Measurements from ENCODE around the gene LDB3. TPM values are rescaled to one million over a fixed set of nuclear protein-coding genes. Genes with fewer than 3 reads are reported as not detected.
A peak's percentile ranks its signal among the peaks of the same experiment; 100 is the strongest.

Gene LDB3
- total and polyA plus RNA-seq, 2 of the 4 experiments (the other 2 are of a cell fraction), result 0.36 to 2.6 TPM

GRCh38 chr10:86688398-86688921 lies 20.1 kb downstream of the LDB3 start (continued):
- no peak for TF ChIP-seq FOS (IDR thresholded peaks at IDR 0.05; ENCODE audit: low read depth, low read length)

- H2BK15ac ChIP-seq (ENCODE audit: low read depth, low read length), result peak overlapping the region; percentile 73; the same call in 1 of the 3 replicates
- no peak overlapping the region for H3K4me3 ChIP-seq (ENCODE audit: insufficient read depth, low read depth, low read length)
- peak overlapping the region; percentile 71; the same call in 1 of the 2 replicates for H2BK20ac ChIP-seq (ENCODE audit: low read depth, low read length)
- H3K27ac ChIP-seq (ENCODE audit: insufficient read depth, low read length), result no peak overlapping the region
- no peak overlapping the region for H3K56ac ChIP-seq (ENCODE audit: extremely low read depth, insufficient read depth, low read length)
- no peaks in the 10 kb centered on the region for H3K36me3 ChIP-seq (ENCODE audit: control insufficient read depth, insufficient read depth, low read length)
- H3K23ac ChIP-seq (ENCODE audit: low read depth, low read length), result no peak overlapping the region
- no peak overlapping the region for H4K5ac ChIP-seq (ENCODE audit: low read depth, low read length)
- ChIA-PET POLR2A (ENCODE audit: unreplicated experiment) (no interaction called here), CTCF (interaction anchor here (0.5 to 0.7 kb wide), 2 partner anchors 250 to 271 kb away, joined by 3 to 5 read pairs; no protein-coding TSS in a partner anchor)
- no peak overlapping the region for H2BK120ac ChIP-seq (ENCODE audit: low read depth, low read length)
- H3K4me2 ChIP-seq (ENCODE audit: low read depth, low read length), result no peak overlapping the region
- H3K14ac ChIP-seq (replicated peaks; ENCODE audit: low read depth, low read length), result 0 out of 2 replicates have a peak overlapping the region, but pooled peaks have one; percentile 20
- no peaks in the 10 kb centered on the region for H3K9me3 ChIP-seq (ENCODE audit: control insufficient read depth, insufficient read depth, low read length)
- H3K27me3 ChIP-seq (ENCODE audit: control insufficient read depth, insufficient read depth, low read length), result no peaks in the 10 kb centered on the region
- peak overlapping the region; percentile 23; the same call in 1 of the 2 replicates for H4K91ac ChIP-seq (ENCODE audit: insufficient read depth, low read depth, low read length)
- no peak overlapping the region for H3K18ac ChIP-seq (ENCODE audit: low read depth, low read length)
- no peaks in the 10 kb centered on the region for H3K79me1 ChIP-seq (ENCODE audit: low read depth in 1 of 2, low read length in 2 of 2)
- H2AFZ ChIP-seq (replicated peaks; ENCODE audit: low read length, poor library complexity), result peak overlapping the region; percentile 57
- peak overlapping the region in 1 of 2 experiments; percentile 69; a peak in 1 of 4 replicates for H4K8ac ChIP-seq (ENCODE audit: low read depth in 2 of 2, low read length in 2 of 2)
- peak overlapping the region; percentile 25; the same call in 1 of the 2 replicates for H2AK5ac ChIP-seq (ENCODE audit: low read depth, low read length)
- 20% methylated on average over 1 of the region's 13 CpGs; no CpG with 5 or more reads in 1 of the 2 experiments for WGBS, 2 experiments (ENCODE audit: extremely low coverage in 2 of 2, insufficient read length in 1 of 2)
- intact Hi-C loops (cut with micrococcal nuclease), result loop anchor here (2.0 kb wide), 1 partner anchor 68 kb away; the partner anchor contains the start of gene BMPR1A
- no peak for DNase-seq
- in situ Hi-C loops (cut with MboI; ENCODE audit: low sequenced_read_pairs), result no loop called here
- no peaks in the 10 kb centered on the region for H4K20me1 ChIP-seq (ENCODE audit: insufficient read depth, low read length)
- dilution Hi-C loops (cut with HindIII; ENCODE audit: low sequenced_read_pairs, unreplicated experiment), result no loop called here
- BruUV-seq (replicated peaks), result no TSS peak
- ATAC-seq (ENCODE audit: low read depth), result no peak
- peaks cover 28% of the 10 kb centered on the region for H3K4me1 ChIP-seq (ENCODE audit: control insufficient read depth, insufficient read depth, low read length)
- peak overlapping the region; percentile 59; the same call in 1 of the 2 replicates for H3K4ac ChIP-seq (ENCODE audit: low read depth, low read length)
- H2AK9ac ChIP-seq (replicated peaks; ENCODE audit: low read depth, low read length, poor library complexity), result no peak overlapping the region
- peaks cover 15% of the 10 kb centered on the region for H3K9me1 ChIP-seq (ENCODE audit: insufficient read depth, low read length)
- no peak overlapping the region for H3K9ac ChIP-seq (ENCODE audit: low read depth, low read length)
- no peak overlapping the region for H2BK5ac ChIP-seq (ENCODE audit: low read depth, low read length, poor library complexity, severe bottlenecking)
- no peak for TF ChIP-seq RCOR1 (IDR thresholded peaks at IDR 0.05; ENCODE audit: insufficient replicate concordance, low read length)
- no peak for TF ChIP-seq RAD21 (IDR thresholded peaks at IDR 0.05; ENCODE audit: low read length)
- no peak for TF ChIP-seq POLR2A (IDR thresholded peaks at IDR 0.05; ENCODE audit: low read depth, low read length)
- TF ChIP-seq RFX5 (IDR thresholded peaks at IDR 0.05; ENCODE audit: low read depth, low read length), result no peak
- TF ChIP-seq USF2 (IDR thresholded peaks at IDR 0.05; ENCODE audit: low read depth, low read length), result no peak
- no peak for TF ChIP-seq SMC3 (IDR thresholded peaks at IDR 0.05; ENCODE audit: low read depth, low read length)
- no peak for TF ChIP-seq CEBPB (IDR thresholded peaks at IDR 0.05; ENCODE audit: low read depth, low read length)
- TF ChIP-seq MAFK (IDR thresholded peaks at IDR 0.05; ENCODE audit: low read depth, low read length), result no peak
- no peak for TF ChIP-seq BHLHE40 (IDR thresholded peaks at IDR 0.05; ENCODE audit: low read depth, low read length)
- no peak for TF ChIP-seq ELK1 (IDR thresholded peaks at IDR 0.05; ENCODE audit: borderline replicate concordance, low read depth, low read length)
- no peak for TF ChIP-seq NFE2L2 (IDR thresholded peaks at IDR 0.05; ENCODE audit: low read depth, low read length)
- TF ChIP-seq CTCF (conservative IDR thresholded peaks at IDR 0.05; ENCODE audit: low read depth, low read length), result no peak
- TF ChIP-seq CHD1 (IDR thresholded peaks at IDR 0.05; ENCODE audit: low read depth, low read length), result no peak
Observed at GRCh38 chr10:86689146-86689545, 20.8 kb downstream of the LDB3 start.

All from IMR-90 (cell line).